AG04449 (cell line): ENCODE data around the gene CCR5AS.

Experiments used
- CTCF ChIA-PET: fragments of 350-600 bp; formaldehyde crosslinking; extraction: SDS; loops from one replicate; lab custom pipeline; 2021; ENCODE audit warnings: antibody characterized with exemption; lab: Yijun Ruan, JAX
- POLR2A ChIA-PET: fragments of 400-600, 350-600 bp; formaldehyde crosslinking; extraction: SDS; loops from one replicate; lab custom pipeline; 2020; ENCODE audit warnings: antibody characterized with exemption, inconsistent platforms; lab: Yijun Ruan, JAX
- DNase-seq: peaks from one replicate; pipeline ENCODE4 v3.0.0-alpha.2; 2010; ENCODE audit warnings: low read depth, low spot score
- H3K4me3 ChIP-seq: 2 replicates; pipeline ENCODE4 v1.5.1; 2011; ENCODE audit warnings: low read depth, mild to moderate bottlenecking, control low read depth, low read length
- CTCF ChIP-seq: IDR thresholded peaks from one replicate; pipeline ENCODE4 v1.5.1; 2011; ENCODE audit warnings: mild to moderate bottlenecking, moderate library complexity, low read length, control low read depth, inconsistent platforms; ENCODE audit not compliant: insufficient read depth; ENCODE audit errors: missing control alignments

Gene CCR5AS

GRCh38 chr3:46420931-46421330 is 14.1 kb upstream of the CCR5AS start:
- TF ChIP-seq CTCF = no peak
- ChIA-PET POLR2A (no interaction called here), CTCF (no interaction called here)
- H3K4me3 ChIP-seq = no peak overlapping the region
- DNase-seq = no peak

- no peak overlapping the region for H3K4me3 ChIP-seq
- ChIA-PET CTCF (no interaction called here), POLR2A (no interaction called here)
- no peak for TF ChIP-seq CTCF
- no peak for DNase-seq
Observed at GRCh38 chr3:46419816-46420215, 12.9 kb upstream of the CCR5AS start.

GRCh38 chr3:46417841-46418611 is 11.2 kb upstream of the CCR5AS start:
- no peak overlapping the region for H3K4me3 ChIP-seq
- ChIA-PET POLR2A (no interaction called here), CTCF (no interaction called here)
- DNase-seq = no peak
- TF ChIP-seq CTCF = no peak

- H3K4me3 ChIP-seq = no peak overlapping the region
- POLR2A ChIA-PET = no interaction called here
- no peak for TF ChIP-seq CTCF
- CTCF ChIA-PET = interaction anchor here (1.1 to 1.2 kb wide), 2 partner anchors 27 to 70 kb away, joined by 3 to 4 read pairs; no protein-coding TSS in a partner anchor
- no peak for DNase-seq
Observed at GRCh38 chr3:46416811-46417510, 10.1 kb upstream of the CCR5AS start.

GRCh38 chr3:46416125-46416810 is 9.4 kb upstream of the CCR5AS start:
- no peak for DNase-seq
- CTCF ChIA-PET = interaction anchor here (1.1 to 1.2 kb wide), 3 partner anchors 9 to 71 kb away, joined by 3 to 4 read pairs (median 3); no protein-coding TSS in a partner anchor
- no peak overlapping the region for H3K4me3 ChIP-seq
- POLR2A ChIA-PET = no interaction called here
- no peak for TF ChIP-seq CTCF

GRCh38 chr3:46414739-46415138 is 7.9 kb upstream of the CCR5AS start:
- H3K4me3 ChIP-seq = no peak overlapping the region
- ChIA-PET POLR2A (no interaction called here), CTCF (no interaction called here)
- no peak for DNase-seq
- no peak for TF ChIP-seq CTCF
